GM23338 (cell line): ENCODE data around the gene WDR45B.

Experiments
- CREB1 ChIP-seq: fragments of 250-450 bp; sonication (Bioruptor Pico); IDR thresholded peaks from 2 replicates; pipeline ENCODE4 v1.5.0; 2020; ENCODE audit warnings: low read depth, mild to moderate bottlenecking, moderate library complexity
- CTCF ChIP-seq, 2 experiments: fragments of 200-600 bp in 1 of 2; sonication (generic) in 1 of 2; conservative IDR thresholded peaks; 2 replicates each; pipeline versions ENCODE4 v1.5.1 to v1.6.1; 2016 to 2017; ENCODE audit warnings: antibody characterized with exemption in 2 of 2, low read depth in 2 of 2, mild to moderate bottlenecking in 2 of 2, moderate library complexity in 1 of 2
- EZH2 ChIP-seq: fragments of 200-600 bp; sonication (generic); IDR thresholded peaks from one replicate; pipeline ENCODE4 v1.8.0; 2017; ENCODE audit warnings: antibody characterized with exemption, mild to moderate bottlenecking, low read depth; ENCODE audit not compliant: unreplicated experiment
- EZH2phosphoT487 ChIP-seq: fragments of 200-600 bp; sonication (generic); IDR thresholded peaks from one replicate; pipeline ENCODE4 v1.8.1; 2018; ENCODE audit warnings: antibody characterized with exemption; ENCODE audit not compliant: unreplicated experiment
- JUNB ChIP-seq: IDR thresholded peaks from one replicate; pipeline ENCODE4 v1.6.1; 2016; ENCODE audit warnings: antibody characterized with exemption; ENCODE audit not compliant: unreplicated experiment
- POLR2AphosphoS5 ChIP-seq: IDR thresholded peaks from 2 replicates; pipeline ENCODE4 v1.6.1; 2016; ENCODE audit warnings: antibody characterized with exemption, low read depth

GRCh38 chr17:82590881-82591539, 57.2 kb downstream of the WDR45B start:
- TF ChIP-seq CTCF (conservative IDR thresholded peaks at IDR 0.05; ENCODE audit: low read depth in 2 of 2) (no peak), POLR2AphosphoS5 (no peak; the same call in 1 of the 2 replicates), EZH2phosphoT487 (no peak), EZH2 (no peak), JUNB (no peak), CREB1 (no peak)
